HEK293 (cell line): ENCODE data around the gene GRM2.
A peak's percentile ranks its signal among the peaks of the same experiment; 100 is the strongest.

Source experiments
- HOXC10 ChIP-seq: sonication (generic); formaldehyde crosslinking; IDR thresholded peaks from 2 replicates; pipeline ENCODE4 v1.8.1; 2023; ENCODE audit warnings: mild to moderate bottlenecking, missing genetic modification reagents
- KLF1 ChIP-seq: fragments of 450-650 bp; formaldehyde crosslinking; IDR thresholded peaks from 2 replicates; pipeline ENCODE4 v1.5.1; 2016; ENCODE audit warnings: missing biosample characterization, missing genetic modification characterization
- PRDM10 ChIP-seq: fragments of 450-650 bp; formaldehyde crosslinking; IDR thresholded peaks from 2 replicates; pipeline ENCODE4 v1.5.1; 2016; ENCODE audit warnings: missing biosample characterization, missing genetic modification characterization
- PRDM2 ChIP-seq: fragments of 450-650 bp; formaldehyde crosslinking; IDR thresholded peaks from 2 replicates; pipeline ENCODE4 v1.5.1; 2016; ENCODE audit warnings: missing biosample characterization, missing genetic modification characterization, borderline replicate concordance
- PRDM6 ChIP-seq: fragments of 450-650 bp; formaldehyde crosslinking; IDR thresholded peaks from 2 replicates; pipeline ENCODE4 v1.5.1; 2017; ENCODE audit warnings: missing biosample characterization, missing genetic modification characterization
- TCF7L2 ChIP-seq: IDR thresholded peaks from 2 replicates; pipeline ENCODE4 v1.6.1; 2011; ENCODE audit warnings: low read depth, mild to moderate bottlenecking, inconsistent platforms, low read length, moderate library complexity, borderline replicate concordance
- TSHZ1 ChIP-seq: fragments of 450-650 bp; formaldehyde crosslinking; IDR thresholded peaks from 2 replicates; pipeline ENCODE4 v1.5.1; 2016; ENCODE audit warnings: missing biosample characterization, missing genetic modification characterization, borderline replicate concordance
- ZNF19 ChIP-seq: fragments of 450-650 bp; formaldehyde crosslinking; IDR thresholded peaks from 2 replicates; pipeline ENCODE4; 2016; ENCODE audit warnings: missing biosample characterization, missing genetic modification characterization, low read depth
- ZNF266 ChIP-seq: fragments of 450-650 bp; formaldehyde crosslinking; IDR thresholded peaks from 2 replicates; pipeline ENCODE4 v1.5.1; 2016; ENCODE audit warnings: missing biosample characterization, missing genetic modification characterization, low read depth
- ZNF366 ChIP-seq: fragments of 450-650 bp; formaldehyde crosslinking; conservative IDR thresholded peaks from 2 replicates; pipeline ENCODE4 v1.5.1; 2016; ENCODE audit warnings: missing biosample characterization, missing genetic modification characterization
- ZNF37A ChIP-seq: fragments of 450-650 bp; IDR thresholded peaks from 2 replicates; pipeline ENCODE4 v1.5.1; 2018; ENCODE audit warnings: missing biosample characterization, missing genetic modification characterization
- ZNF514 ChIP-seq: fragments of 450-650 bp; formaldehyde crosslinking; IDR thresholded peaks from 2 replicates; pipeline ENCODE4 v1.5.1; 2016; ENCODE audit warnings: missing biosample characterization, missing genetic modification characterization
- ZNF521 ChIP-seq: fragments of 450-650 bp; formaldehyde crosslinking; IDR thresholded peaks from 2 replicates; pipeline ENCODE4 v1.5.1; 2017; ENCODE audit warnings: missing biosample characterization, mild to moderate bottlenecking, missing genetic modification characterization
- ZNF549 ChIP-seq: fragments of 450-650 bp; IDR thresholded peaks from 2 replicates; pipeline ENCODE4 v1.5.1; 2018; ENCODE audit warnings: missing biosample characterization, missing genetic modification characterization, mild to moderate bottlenecking, inconsistent platforms, moderate library complexity
- ZNF621 ChIP-seq: fragments of 450-650 bp; formaldehyde crosslinking; IDR thresholded peaks from 2 replicates; pipeline ENCODE4 v1.5.1; 2017; ENCODE audit warnings: missing biosample characterization, missing genetic modification characterization
- ZNF785 ChIP-seq: fragments of 450-650 bp; formaldehyde crosslinking; IDR thresholded peaks from 2 replicates; pipeline ENCODE4 v1.5.1; 2016; ENCODE audit warnings: missing biosample characterization, missing genetic modification characterization
- ZNF830 ChIP-seq: fragments of 450-650 bp; IDR thresholded peaks from 2 replicates; pipeline ENCODE4 v1.5.0; 2018; ENCODE audit warnings: missing biosample characterization, missing genetic modification characterization, low read depth, mild to moderate bottlenecking, moderate library complexity
- ZXDB ChIP-seq: fragments of 450-650 bp; formaldehyde crosslinking; IDR thresholded peaks from 2 replicates; pipeline ENCODE4 v1.5.1; 2016; ENCODE audit warnings: missing biosample characterization, missing genetic modification characterization
- TF ChIP-seq, protein P1 (sequence below): fragments of 450-650 bp; formaldehyde crosslinking; conservative IDR thresholded peaks from 2 replicates; pipeline ENCODE4 v1.5.1; 2016; ENCODE audit warnings: low read depth, missing biosample characterization, missing genetic modification characterization
- TF ChIP-seq, protein P2 (sequence below): fragments of 450-650 bp; formaldehyde crosslinking; IDR thresholded peaks from 2 replicates; pipeline ENCODE4 v1.5.1; 2016; ENCODE audit warnings: missing biosample characterization, missing genetic modification characterization

GRM2 gene

GRCh38 chr3:51750878-51751277 lies 44.0 kb downstream of the GRM2 start (continued):
- TF ChIP-seq, protein P1, sequence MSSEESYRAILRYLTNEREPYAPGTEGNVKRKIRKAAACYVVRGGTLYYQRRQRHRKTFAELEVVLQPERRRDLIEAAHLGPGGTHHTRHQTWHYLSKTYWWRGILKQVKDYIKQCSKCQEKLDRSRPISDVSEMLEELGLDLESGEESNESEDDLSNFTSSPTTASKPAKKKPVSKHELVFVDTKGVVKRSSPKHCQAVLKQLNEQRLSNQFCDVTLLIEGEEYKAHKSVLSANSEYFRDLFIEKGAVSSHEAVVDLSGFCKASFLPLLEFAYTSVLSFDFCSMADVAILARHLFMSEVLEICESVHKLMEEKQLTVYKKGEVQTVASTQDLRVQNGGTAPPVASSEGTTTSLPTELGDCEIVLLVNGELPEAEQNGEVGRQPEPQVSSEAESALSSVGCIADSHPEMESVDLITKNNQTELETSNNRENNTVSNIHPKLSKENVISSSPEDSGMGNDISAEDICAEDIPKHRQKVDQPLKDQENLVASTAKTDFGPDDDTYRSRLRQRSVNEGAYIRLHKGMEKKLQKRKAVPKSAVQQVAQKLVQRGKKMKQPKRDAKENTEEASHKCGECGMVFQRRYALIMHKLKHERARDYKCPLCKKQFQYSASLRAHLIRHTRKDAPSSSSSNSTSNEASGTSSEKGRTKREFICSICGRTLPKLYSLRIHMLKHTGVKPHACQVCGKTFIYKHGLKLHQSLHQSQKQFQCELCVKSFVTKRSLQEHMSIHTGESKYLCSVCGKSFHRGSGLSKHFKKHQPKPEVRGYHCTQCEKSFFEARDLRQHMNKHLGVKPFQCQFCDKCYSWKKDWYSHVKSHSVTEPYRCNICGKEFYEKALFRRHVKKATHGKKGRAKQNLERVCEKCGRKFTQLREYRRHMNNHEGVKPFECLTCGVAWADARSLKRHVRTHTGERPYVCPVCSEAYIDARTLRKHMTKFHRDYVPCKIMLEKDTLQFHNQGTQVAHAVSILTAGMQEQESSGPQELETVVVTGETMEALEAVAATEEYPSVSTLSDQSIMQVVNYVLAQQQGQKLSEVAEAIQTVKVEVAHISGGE, result peak; percentile 67
- no peak for TF ChIP-seq TCF7L2
- TF ChIP-seq ZNF266 (tag by site-specific recombination), result peak; percentile 37; the same call in 1 of the 2 replicates
- TF ChIP-seq ZNF521, result no peak
- no peak for TF ChIP-seq ZNF514 (tag by site-specific recombination)
- no peak for TF ChIP-seq ZNF830 (tag by site-specific recombination)
- TF ChIP-seq ZNF37A (tag by site-specific recombination), result no peak
- TF ChIP-seq TSHZ1, result no peak
- TF ChIP-seq ZXDB, result no peak
- TF ChIP-seq ZNF785, result no peak
- no peak for TF ChIP-seq ZNF621 (tag by site-specific recombination)
- TF ChIP-seq ZNF549 (tag by site-specific recombination), result no peak
- TF ChIP-seq PRDM10 (tag by site-specific recombination), result no peak
- TF ChIP-seq ZNF19 (tag by site-specific recombination), result no peak
- no peak for TF ChIP-seq PRDM2
- no peak for TF ChIP-seq ZNF366 (tag by site-specific recombination)
- TF ChIP-seq, protein P2, sequence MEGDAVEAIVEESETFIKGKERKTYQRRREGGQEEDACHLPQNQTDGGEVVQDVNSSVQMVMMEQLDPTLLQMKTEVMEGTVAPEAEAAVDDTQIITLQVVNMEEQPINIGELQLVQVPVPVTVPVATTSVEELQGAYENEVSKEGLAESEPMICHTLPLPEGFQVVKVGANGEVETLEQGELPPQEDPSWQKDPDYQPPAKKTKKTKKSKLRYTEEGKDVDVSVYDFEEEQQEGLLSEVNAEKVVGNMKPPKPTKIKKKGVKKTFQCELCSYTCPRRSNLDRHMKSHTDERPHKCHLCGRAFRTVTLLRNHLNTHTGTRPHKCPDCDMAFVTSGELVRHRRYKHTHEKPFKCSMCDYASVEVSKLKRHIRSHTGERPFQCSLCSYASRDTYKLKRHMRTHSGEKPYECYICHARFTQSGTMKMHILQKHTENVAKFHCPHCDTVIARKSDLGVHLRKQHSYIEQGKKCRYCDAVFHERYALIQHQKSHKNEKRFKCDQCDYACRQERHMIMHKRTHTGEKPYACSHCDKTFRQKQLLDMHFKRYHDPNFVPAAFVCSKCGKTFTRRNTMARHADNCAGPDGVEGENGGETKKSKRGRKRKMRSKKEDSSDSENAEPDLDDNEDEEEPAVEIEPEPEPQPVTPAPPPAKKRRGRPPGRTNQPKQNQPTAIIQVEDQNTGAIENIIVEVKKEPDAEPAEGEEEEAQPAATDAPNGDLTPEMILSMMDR (tag by site-specific recombination), result no peak
- no peak for TF ChIP-seq HOXC10 (CRISPR knock-in tag)
- no peak for TF ChIP-seq KLF1
- TF ChIP-seq PRDM6 (tag by site-specific recombination), result no peak
